ENCODE data around the gene GIMAP5.

The GIMAP5 gene

DNA sequence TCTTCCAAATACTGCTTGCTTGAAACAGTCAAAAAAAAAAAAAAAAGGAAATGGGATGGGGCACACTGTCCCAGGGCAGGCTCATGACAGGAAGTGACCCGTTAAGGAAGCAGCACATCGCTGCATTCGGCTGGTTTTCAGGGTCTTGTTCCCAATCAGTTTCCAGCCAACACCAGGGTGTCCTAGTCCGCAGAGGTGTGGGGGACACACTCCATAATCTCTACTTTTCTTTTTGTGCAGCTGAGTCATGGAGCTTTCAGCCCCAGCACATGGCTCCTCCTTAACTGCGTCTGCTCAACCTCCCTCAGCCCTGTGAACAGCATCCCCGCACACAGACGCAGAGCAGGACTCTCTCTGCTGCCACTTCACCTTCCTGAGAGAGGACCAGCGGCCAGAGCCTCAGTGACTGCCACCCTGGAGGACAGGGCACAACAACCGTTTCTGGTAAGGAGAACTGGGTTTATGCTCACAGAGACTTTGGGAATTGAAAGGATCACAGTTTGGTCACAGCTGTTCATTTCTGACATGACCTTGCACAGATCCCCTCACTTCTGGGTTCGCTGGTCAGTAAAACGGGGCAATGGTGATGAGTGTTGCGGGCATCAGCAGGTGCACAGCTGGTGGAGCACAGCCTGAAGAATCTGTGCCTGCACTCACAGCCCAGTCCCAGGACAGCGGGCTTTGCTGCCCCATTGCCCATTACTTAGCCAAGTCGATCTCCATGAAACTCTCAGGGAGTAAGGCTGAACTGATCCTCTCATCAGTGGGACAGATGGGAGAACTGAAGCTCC is at the start of gene GIMAP5:
TSS of gene GIMAP5 (plus strand) at position 154 of the 791 bp plus-strand sequence. CDS start 3,467 bp downstream, outside the sequence.
- no peak within 1 kb of the TSS for H3K27ac ChIP-seq
- TF ChIP-seq, protein P1, sequence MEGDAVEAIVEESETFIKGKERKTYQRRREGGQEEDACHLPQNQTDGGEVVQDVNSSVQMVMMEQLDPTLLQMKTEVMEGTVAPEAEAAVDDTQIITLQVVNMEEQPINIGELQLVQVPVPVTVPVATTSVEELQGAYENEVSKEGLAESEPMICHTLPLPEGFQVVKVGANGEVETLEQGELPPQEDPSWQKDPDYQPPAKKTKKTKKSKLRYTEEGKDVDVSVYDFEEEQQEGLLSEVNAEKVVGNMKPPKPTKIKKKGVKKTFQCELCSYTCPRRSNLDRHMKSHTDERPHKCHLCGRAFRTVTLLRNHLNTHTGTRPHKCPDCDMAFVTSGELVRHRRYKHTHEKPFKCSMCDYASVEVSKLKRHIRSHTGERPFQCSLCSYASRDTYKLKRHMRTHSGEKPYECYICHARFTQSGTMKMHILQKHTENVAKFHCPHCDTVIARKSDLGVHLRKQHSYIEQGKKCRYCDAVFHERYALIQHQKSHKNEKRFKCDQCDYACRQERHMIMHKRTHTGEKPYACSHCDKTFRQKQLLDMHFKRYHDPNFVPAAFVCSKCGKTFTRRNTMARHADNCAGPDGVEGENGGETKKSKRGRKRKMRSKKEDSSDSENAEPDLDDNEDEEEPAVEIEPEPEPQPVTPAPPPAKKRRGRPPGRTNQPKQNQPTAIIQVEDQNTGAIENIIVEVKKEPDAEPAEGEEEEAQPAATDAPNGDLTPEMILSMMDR (IDR thresholded peaks at IDR 0.05) = no peak
- no peak for TF ChIP-seq ZFX (IDR thresholded peaks at IDR 0.05; ENCODE audit: borderline replicate concordance)

DNA sequence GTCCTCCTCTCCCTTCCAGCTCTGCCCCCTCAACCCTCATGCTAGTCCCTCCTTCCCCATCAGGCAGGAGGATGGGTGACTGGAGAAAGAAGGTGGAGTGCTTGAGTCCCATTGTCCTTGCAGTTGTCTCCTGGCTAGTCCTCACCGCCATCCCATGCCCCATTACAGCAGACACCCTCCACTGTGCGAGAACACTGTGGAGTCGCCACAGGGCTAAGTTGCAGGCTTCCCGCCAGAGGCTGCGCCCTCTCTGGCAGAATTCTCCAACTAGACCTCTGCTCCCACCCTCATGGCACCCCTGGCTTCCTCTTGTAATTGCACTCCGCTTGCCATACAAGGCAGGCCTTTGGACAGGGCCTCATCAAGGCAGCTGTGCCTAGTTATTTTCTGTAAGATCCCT is 48.6 kb upstream of the GIMAP5 start:
- no peak overlapping the region for H3K27ac ChIP-seq
- TF ChIP-seq ZFX (IDR thresholded peaks at IDR 0.05; ENCODE audit: borderline replicate concordance) = no peak
- TF ChIP-seq, protein P1 (IDR thresholded peaks at IDR 0.05) = no peak

DNA sequence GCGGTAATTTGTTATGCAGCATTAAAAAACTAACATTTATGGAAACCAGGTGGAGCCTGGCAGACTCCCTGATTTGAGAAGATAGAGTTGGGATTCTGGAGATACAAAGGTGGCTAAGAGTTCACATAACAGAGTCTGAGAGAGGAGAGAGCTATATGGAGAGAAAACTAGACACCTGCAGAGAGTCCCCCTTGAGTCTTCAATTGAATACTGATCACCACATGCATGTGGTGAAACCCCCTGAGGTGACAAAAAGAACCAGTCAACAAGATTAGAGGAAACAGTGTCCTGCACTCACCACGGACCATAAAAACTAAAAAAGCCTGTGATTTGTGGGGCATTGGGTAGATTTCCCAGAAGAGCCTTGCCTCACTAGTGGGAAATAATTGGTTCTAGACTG is 41.6 kb upstream of the GIMAP5 start:
- no peak overlapping the region for H3K27ac ChIP-seq
- TF ChIP-seq, protein P1 (IDR thresholded peaks at IDR 0.05) = no peak
- TF ChIP-seq ZFX (IDR thresholded peaks at IDR 0.05; ENCODE audit: borderline replicate concordance) = no peak

DNA sequence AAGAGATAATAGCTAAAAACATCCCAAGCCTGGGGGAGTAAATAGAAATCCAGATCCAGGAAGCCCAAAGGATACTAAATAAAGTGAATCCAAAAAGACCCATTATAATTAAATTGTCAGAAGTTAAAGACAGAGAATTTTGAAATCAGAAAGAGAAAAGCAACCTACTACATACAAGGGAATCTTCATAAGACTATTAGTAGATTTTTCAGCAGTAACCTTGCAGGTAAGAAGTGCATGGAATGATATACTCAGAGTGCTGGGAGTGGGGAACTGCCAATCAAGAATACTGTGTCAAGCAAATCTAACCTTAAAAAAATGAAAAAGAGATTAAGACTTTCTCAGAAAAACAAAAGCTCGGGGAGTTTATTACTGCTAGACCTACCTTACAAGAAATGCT is 34.0 kb upstream of the GIMAP5 start:
- TF ChIP-seq, protein P1 (IDR thresholded peaks at IDR 0.05) = no peak
- TF ChIP-seq ZFX (IDR thresholded peaks at IDR 0.05; ENCODE audit: borderline replicate concordance) = no peak
- H3K27ac ChIP-seq = no peak overlapping the region

DNA sequence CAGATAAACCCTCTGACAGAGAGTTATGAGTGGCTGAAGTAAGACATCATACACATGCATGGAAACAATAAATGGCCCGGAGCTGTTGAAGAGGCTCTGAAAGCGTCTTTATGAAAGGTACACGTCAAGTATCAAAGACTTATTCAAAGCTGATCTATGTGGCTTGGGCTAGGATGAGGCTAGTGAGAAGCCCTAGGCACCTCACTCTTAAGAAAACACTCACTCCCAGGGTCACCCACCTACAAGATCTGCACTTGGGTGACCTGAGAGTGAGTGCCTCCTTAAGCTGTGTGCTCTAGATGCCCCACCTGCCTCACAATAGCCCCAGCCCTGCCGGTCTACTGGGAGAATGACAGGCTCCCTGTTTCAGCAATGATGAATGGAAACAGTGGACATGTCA is 21.9 kb upstream of the GIMAP5 start:
- no peak overlapping the region for H3K27ac ChIP-seq
- TF ChIP-seq ZFX (IDR thresholded peaks at IDR 0.05; ENCODE audit: borderline replicate concordance) = no peak
- TF ChIP-seq, protein P1 (IDR thresholded peaks at IDR 0.05) = 0 out of 2 replicates have a peak, but pooled peaks have one; percentile 7

DNA sequence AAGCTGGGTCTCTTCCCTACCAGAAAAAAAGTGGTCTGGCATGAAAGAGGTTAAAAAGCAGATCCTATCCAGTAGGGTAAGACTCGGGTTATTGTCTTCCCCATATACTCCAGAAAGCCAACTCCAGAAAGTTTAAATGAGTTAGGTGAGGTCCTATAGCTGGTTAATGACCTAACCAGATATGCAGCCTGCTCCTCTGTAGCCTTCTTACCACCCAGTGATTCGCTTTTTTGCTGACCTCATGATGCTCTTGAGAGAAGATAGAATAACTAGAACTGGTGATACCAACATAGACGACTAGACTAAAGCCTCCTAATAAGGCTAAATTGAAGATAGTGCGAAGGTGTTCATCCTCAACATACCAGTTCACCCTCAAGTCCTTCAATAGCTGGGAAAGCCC is 21.5 kb upstream of the GIMAP5 start:
- TF ChIP-seq, protein P1 (IDR thresholded peaks at IDR 0.05) = no peak
- TF ChIP-seq ZFX (IDR thresholded peaks at IDR 0.05; ENCODE audit: borderline replicate concordance) = no peak
- H3K27ac ChIP-seq = no peak overlapping the region

DNA sequence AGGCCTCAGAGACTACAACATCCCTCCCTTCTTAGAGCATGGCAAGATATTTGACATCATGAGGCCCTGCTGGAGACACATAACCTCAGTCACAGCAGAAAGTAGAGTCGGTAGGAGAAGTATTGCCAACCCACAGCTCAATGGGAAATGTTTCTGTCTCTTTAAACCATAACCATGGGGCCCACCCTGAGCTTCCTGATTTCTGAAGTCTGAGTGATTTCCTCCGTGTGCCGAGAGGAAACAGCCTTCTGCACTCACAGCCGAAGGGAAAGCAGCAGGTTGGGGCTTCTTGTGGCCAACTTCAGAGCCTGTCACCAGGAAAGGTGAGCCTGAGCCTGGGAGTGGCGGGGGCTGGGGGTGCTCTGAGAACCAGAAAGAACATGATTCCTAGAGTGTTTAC is 20.9 kb upstream of the GIMAP5 start, which contains the start of gene GIMAP1:
TSS of gene GIMAP1 (plus strand) at position 246 of the 400 bp plus-strand sequence. CDS start 2,435 bp downstream, outside the sequence.
- TF ChIP-seq ZFX (IDR thresholded peaks at IDR 0.05; ENCODE audit: borderline replicate concordance) = no peak
- TF ChIP-seq, protein P1 (IDR thresholded peaks at IDR 0.05) = no peak
- no peak within 1 kb of the TSS for H3K27ac ChIP-seq

Measured in 22Rv1 (cell line).